ENCODE results near the gene MIEF1.
A peak's percentile ranks its signal among the peaks of the same experiment; 100 is the strongest.

MIEF1 gene

GRCh38 chr22:39524089-39524752, 22.1 kb downstream of the MIEF1 start (continued):
- TF ChIP-seq ZNF624 (tag by site-specific recombination; IDR thresholded peaks at IDR 0.05) (no peak), ZSCAN30 (tag by site-specific recombination; IDR thresholded peaks at IDR 0.05) (no peak), ZEB2 (tag by site-specific recombination; IDR thresholded peaks at IDR 0.05) (peak; percentile 63), ZNF48 (tag by site-specific recombination; IDR thresholded peaks at IDR 0.05) (no peak), ZNF561 (tag by site-specific recombination; IDR thresholded peaks at IDR 0.05; ENCODE audit: borderline replicate concordance) (no peak), ZNF433 (tag by site-specific recombination; IDR thresholded peaks at IDR 0.05; ENCODE audit: low read depth) (no peak), ZNF426 (tag by site-specific recombination; IDR thresholded peaks at IDR 0.05) (no peak)

- Histone ChIP-seq H3K36me3 (ENCODE audit: control insufficient read depth in 2 of 2, insufficient read depth in 1 of 2, low read length in 2 of 2) (peaks cover 5 to 81% of the 10 kb centered on the region in 2 experiments; a peak in 2 of 3 replicates), H3K27ac (ENCODE audit: extremely low read depth, low read depth, low read length) (peak overlapping the region; percentile 5; the same call in 1 of the 2 replicates), H3K4me3 (ENCODE audit: low read depth, low read length) (no peak overlapping the region), H3K9me3 (ENCODE audit: control insufficient read depth, insufficient read depth, low read depth, low read length) (no peaks in the 10 kb centered on the region), H3K4me1 (ENCODE audit: control insufficient read depth, insufficient read depth, low read length) (peaks cover 7% of the 10 kb centered on the region; the same call in 1 of the 2 replicates)
- CTCF ChIA-PET = interaction anchor here (0.6 to 13.7 kb wide), 8 partner anchors 9 to 759 kb away, joined by 3 to 380 read pairs (median 4); no protein-coding TSS in a partner anchor
- POLR2A ChIA-PET = interaction anchor here (0.6 to 6.1 kb wide), 15 partner anchors 8 to 519 kb away, joined by 4 to 85 read pairs (median 6); partner anchors contain the start of genes MIEF1, RPL3, RPS19BP1 and TAB1
- no peak for TF ChIP-seq ZEB2 (tag by site-specific recombination; IDR thresholded peaks at IDR 0.05)
- no peak for TF ChIP-seq RBAK (tag by site-specific recombination; IDR thresholded peaks at IDR 0.05)
- peak; percentile 65 for TF ChIP-seq PRDM1 (tag by site-specific recombination; IDR thresholded peaks at IDR 0.05)
- TF ChIP-seq ZNF658 (tag by site-specific recombination; IDR thresholded peaks at IDR 0.05) = no peak
- no peak for TF ChIP-seq ZNF623 (tag by site-specific recombination; IDR thresholded peaks at IDR 0.05)
- TF ChIP-seq ZNF239 (tag by site-specific recombination; IDR thresholded peaks at IDR 0.05) = no peak
- TF ChIP-seq ZNF830 (tag by site-specific recombination; IDR thresholded peaks at IDR 0.05; ENCODE audit: low read depth) = no peak
- peak; percentile 66; the same call in 1 of the 2 replicates for TF ChIP-seq BCL11B (tag by site-specific recombination; IDR thresholded peaks at IDR 0.05; ENCODE audit: low read depth)
- TF ChIP-seq, protein P1, sequence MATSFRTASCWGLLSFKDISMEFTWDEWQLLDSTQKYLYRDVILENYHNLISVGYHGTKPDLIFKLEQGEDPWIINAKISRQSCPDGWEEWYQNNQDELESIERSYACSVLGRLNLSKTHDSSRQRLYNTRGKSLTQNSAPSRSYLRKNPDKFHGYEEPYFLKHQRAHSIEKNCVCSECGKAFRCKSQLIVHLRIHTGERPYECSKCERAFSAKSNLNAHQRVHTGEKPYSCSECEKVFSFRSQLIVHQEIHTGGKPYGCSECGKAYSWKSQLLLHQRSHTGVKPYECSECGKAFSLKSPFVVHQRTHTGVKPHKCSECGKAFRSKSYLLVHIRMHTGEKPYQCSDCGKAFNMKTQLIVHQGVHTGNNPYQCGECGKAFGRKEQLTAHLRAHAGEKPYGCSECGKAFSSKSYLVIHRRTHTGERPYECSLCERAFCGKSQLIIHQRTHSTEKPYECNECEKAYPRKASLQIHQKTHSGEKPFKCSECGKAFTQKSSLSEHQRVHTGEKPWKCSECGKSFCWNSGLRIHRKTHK (tag by site-specific recombination; IDR thresholded peaks at IDR 0.05) = no peak
- TF ChIP-seq, protein P2, sequence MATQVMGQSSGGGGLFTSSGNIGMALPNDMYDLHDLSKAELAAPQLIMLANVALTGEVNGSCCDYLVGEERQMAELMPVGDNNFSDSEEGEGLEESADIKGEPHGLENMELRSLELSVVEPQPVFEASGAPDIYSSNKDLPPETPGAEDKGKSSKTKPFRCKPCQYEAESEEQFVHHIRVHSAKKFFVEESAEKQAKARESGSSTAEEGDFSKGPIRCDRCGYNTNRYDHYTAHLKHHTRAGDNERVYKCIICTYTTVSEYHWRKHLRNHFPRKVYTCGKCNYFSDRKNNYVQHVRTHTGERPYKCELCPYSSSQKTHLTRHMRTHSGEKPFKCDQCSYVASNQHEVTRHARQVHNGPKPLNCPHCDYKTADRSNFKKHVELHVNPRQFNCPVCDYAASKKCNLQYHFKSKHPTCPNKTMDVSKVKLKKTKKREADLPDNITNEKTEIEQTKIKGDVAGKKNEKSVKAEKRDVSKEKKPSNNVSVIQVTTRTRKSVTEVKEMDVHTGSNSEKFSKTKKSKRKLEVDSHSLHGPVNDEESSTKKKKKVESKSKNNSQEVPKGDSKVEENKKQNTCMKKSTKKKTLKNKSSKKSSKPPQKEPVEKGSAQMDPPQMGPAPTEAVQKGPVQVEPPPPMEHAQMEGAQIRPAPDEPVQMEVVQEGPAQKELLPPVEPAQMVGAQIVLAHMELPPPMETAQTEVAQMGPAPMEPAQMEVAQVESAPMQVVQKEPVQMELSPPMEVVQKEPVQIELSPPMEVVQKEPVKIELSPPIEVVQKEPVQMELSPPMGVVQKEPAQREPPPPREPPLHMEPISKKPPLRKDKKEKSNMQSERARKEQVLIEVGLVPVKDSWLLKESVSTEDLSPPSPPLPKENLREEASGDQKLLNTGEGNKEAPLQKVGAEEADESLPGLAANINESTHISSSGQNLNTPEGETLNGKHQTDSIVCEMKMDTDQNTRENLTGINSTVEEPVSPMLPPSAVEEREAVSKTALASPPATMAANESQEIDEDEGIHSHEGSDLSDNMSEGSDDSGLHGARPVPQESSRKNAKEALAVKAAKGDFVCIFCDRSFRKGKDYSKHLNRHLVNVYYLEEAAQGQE (tag by site-specific recombination; IDR thresholded peaks at IDR 0.05) = no peak
- TF ChIP-seq ZBTB17 (tag by site-specific recombination; IDR thresholded peaks at IDR 0.05) = peak; percentile 46
- TF ChIP-seq, protein P3, sequence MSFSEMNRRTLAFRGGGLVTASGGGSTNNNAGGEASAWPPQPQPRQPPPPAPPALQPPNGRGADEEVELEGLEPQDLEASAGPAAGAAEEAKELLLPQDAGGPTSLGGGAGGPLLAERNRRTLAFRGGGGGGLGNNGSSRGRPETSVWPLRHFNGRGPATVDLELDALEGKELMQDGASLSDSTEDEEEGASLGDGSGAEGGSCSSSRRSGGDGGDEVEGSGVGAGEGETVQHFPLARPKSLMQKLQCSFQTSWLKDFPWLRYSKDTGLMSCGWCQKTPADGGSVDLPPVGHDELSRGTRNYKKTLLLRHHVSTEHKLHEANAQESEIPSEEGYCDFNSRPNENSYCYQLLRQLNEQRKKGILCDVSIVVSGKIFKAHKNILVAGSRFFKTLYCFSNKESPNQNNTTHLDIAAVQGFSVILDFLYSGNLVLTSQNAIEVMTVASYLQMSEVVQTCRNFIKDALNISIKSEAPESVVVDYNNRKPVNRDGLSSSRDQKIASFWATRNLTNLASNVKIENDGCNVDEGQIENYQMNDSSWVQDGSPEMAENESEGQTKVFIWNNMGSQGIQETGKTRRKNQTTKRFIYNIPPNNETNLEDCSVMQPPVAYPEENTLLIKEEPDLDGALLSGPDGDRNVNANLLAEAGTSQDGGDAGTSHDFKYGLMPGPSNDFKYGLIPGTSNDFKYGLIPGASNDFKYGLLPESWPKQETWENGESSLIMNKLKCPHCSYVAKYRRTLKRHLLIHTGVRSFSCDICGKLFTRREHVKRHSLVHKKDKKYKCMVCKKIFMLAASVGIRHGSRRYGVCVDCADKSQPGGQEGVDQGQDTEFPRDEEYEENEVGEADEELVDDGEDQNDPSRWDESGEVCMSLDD (tag by site-specific recombination; IDR thresholded peaks at IDR 0.05) = no peak; the same call in 1 of the 2 replicates
- TF ChIP-seq ZNF560 (tag by site-specific recombination; IDR thresholded peaks at IDR 0.05; ENCODE audit: borderline replicate concordance) = no peak
- TF ChIP-seq ZNF341 (tag by site-specific recombination; IDR thresholded peaks at IDR 0.05; ENCODE audit: low read depth) = no peak; the same call in 1 of the 2 replicates
- TF ChIP-seq ZNF155 (tag by site-specific recombination; IDR thresholded peaks at IDR 0.05) = no peak
- TF ChIP-seq ZNF350 (tag by site-specific recombination; IDR thresholded peaks at IDR 0.05) = no peak
- TF ChIP-seq KLF10 (tag by site-specific recombination; IDR thresholded peaks at IDR 0.05) = no peak
- TF ChIP-seq ZNF621 (tag by site-specific recombination; IDR thresholded peaks at IDR 0.05) = no peak
- peak; percentile 44; the same call in 1 of the 2 replicates for TF ChIP-seq ZNF366 (tag by site-specific recombination; conservative IDR thresholded peaks at IDR 0.05)
- TF ChIP-seq TRIM28 (IDR thresholded peaks at IDR 0.05; ENCODE audit: borderline replicate concordance, low read length) = 0 out of 2 replicates have a peak, but pooled peaks have one; percentile 36
- no peak for TF ChIP-seq ZNF768 (tag by site-specific recombination; IDR thresholded peaks at IDR 0.05)
- no peak for TF ChIP-seq ZNF394 (tag by site-specific recombination; IDR thresholded peaks at IDR 0.05; ENCODE audit: borderline replicate concordance)
These were observed 22.9 kb downstream of the MIEF1 start for GRCh38 chr22:39524753-39525657.

Data from HEK293 (cell line).